NCI-H128 (cell line): ENCODE measurements around the gene ZBTB46.

ENCODE experiments used
- DNase-seq: peaks from one replicate; lab custom pipeline; 2025; ENCODE audit not compliant: unreplicated experiment; lab: John Stamatoyannopoulos, UW

ZBTB46 gene

GRCh38 chr20:63707558-63708300 lies 123.3 kb downstream of the ZBTB46 start, which contains the start of the genes ARFRP1 and ZGPAT:
Gene ARFRP1, minus strand, starts transcription at chr20:63707976. Its CDS starts 885 bp downstream, at chr20:63707091.
Gene ZGPAT, plus strand, starts transcription at chr20:63708039. Its CDS starts 542 bp downstream, at chr20:63708581.
- peak; percentile 65 for DNase-seq

- peak; percentile 7 for DNase-seq
Measured at GRCh38 chr20:63706852-63707557, 124.1 kb downstream of the ZBTB46 start.

- DNase-seq = no peak
Measured at GRCh38 chr20:63706027-63706695, 124.9 kb downstream of the ZBTB46 start.

- DNase-seq = no peak
Measured at GRCh38 chr20:63705232-63706026, 125.6 kb downstream of the ZBTB46 start.

GRCh38 chr20:63704749-63705117 lies 126.3 kb downstream of the ZBTB46 start:
- DNase-seq = no peak

- no peak for DNase-seq
Measured at GRCh38 chr20:63703976-63704748, 126.9 kb downstream of the ZBTB46 start.

GRCh38 chr20:63703471-63703975 lies 127.5 kb downstream of the ZBTB46 start:
- no peak for DNase-seq

GRCh38 chr20:63702751-63703470 lies 128.2 kb downstream of the ZBTB46 start:
- no peak for DNase-seq

GRCh38 chr20:63702036-63702665 lies 128.9 kb downstream of the ZBTB46 start:
- no peak for DNase-seq

GRCh38 chr20:63701329-63702035 lies 129.6 kb downstream of the ZBTB46 start:
- no peak for DNase-seq

GRCh38 chr20:63701051-63701328 lies 130.1 kb downstream of the ZBTB46 start:
- DNase-seq = no peak

- DNase-seq = no peak
Measured at GRCh38 chr20:63700199-63701050, 130.6 kb downstream of the ZBTB46 start.

- no peak for DNase-seq
Measured at GRCh38 chr20:63699466-63700198, 131.4 kb downstream of the ZBTB46 start.

- no peak for DNase-seq
Measured at GRCh38 chr20:63698739-63699465, 132.2 kb downstream of the ZBTB46 start.

GRCh38 chr20:63697868-63698545 lies 133.1 kb downstream of the ZBTB46 start:
- no peak for DNase-seq
